Left colon (tissue), 2 donors: ENCODE measurements around the gene SELENOP. TPM values are rescaled to one million over a fixed set of nuclear protein-coding genes. Genes with fewer than 3 reads are reported as not detected.

Experiments
- ATAC-seq: fragments of 200-7000 bp; cut with Tn5 transposase; one replicate; pipeline ENCODE4 v1.9.1; 2020; ENCODE audit warnings: mild to moderate bottlenecking, moderate library complexity
- DNase-seq, 2 donors: peaks; one replicate each; pipeline ENCODE4 v3.0.0-alpha.2; 2020
- intact Hi-C, 2 donors: fragments of 100-400 bp; cut with DNase I in 1 of 2; cut with micrococcal nuclease in 1 of 2; formaldehyde crosslinking; loops; one replicate each; pipeline versions ENCODE4 v1.11.2 to v1.14.0; 2022; cut with DNase I, micrococcal nuclease
- total RNA-seq, 2 donors: library from RNA; stranded (reverse); fragmentation: NEBNext Ultra II Directional; extraction: Animal tissue kit (Norgen Biotek cat#: 25700); gene quantifications; one replicate each; pipeline ENCODE4 v1.2.1, GENCODE V29; 2021
- donor health status: DM: no; HTN: no; CAD: no.
- donor health status: DM: yes; HTN: yes; CAD: no.

Gene SELENOP
- total RNA-seq, 2 donors from 2014 or later = 1,235 to 2,399 TPM

DNA sequence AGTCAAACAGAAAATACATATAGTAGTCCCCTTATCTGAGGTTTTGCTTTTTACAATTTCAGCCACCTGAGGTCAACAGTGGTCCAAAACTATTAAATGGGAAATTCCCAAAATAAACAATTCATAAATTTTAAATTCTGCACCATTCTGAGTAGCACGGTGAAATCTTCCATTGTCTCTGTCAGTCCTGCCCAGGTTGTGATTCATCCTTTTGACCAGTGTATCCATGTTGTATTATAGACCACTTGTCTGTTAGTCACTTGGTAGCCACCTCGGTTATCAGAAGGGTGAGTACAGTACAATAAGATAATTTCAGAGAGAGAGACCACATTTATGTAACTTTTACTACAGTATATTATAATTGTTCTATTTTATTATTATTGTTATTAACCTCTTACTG, 52.2 kb downstream of the SELENOP start:
- ATAC-seq = no peak
- intact Hi-C loops = no loop called here

DNA sequence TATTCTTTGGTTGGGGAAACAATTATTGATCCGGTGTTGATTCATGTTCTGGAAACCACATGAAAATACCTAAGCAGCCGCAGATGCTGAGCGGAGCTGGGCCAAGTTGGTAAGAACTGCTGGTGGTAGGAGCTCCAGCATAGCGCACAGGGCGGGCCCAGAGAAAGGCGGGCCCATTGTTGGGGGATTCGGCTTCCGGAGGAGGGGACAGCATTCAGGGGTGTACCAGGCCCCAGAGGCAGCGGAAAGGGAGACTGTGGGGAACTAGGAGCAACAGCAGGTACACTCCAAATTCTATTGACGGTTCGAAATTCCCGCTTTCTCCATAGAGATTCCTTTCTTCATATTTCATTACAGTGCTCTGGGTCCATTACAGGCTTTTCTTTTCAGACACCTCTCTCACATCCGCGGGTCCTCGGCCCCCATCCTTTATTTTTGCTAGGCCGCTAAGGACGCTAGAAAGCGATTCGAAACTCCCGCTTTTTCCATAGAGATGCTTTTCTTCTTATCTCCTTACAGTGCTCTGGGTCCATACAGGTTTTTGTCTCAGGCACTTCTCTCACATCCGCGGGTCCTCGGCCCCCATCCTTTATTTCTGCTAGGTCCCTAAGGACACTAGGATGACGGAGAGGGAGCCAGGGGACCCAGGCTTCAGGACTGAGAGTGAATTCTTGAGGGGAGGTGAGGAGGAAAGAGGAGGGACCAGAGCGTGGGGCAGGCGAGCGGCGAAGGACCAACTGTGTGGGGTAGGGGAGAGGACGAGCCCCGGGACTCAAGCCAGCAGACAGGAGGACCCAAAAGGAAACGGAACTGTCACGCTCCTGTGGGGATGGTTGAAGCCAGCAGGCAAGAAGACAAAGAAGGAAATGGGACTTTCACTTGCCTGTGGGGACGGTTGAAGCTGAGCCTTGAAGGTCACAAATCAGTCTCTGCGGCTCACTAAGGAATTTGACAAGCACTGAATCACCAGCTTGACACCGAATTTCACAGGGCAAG, 54.8 kb downstream of the SELENOP start, which contains the start of gene CCDC152:
CCDC152 (plus strand) TSS at position 213 of the 996 bp plus-strand sequence. CDS start 2,304 bp downstream, outside the sequence.
- intact Hi-C loops = no loop called here
- no peak for DNase-seq
- ATAC-seq = no peak

More for the DNA sequence above, 52.2 kb downstream of the SELENOP start:
- no peak for DNase-seq

DNA sequence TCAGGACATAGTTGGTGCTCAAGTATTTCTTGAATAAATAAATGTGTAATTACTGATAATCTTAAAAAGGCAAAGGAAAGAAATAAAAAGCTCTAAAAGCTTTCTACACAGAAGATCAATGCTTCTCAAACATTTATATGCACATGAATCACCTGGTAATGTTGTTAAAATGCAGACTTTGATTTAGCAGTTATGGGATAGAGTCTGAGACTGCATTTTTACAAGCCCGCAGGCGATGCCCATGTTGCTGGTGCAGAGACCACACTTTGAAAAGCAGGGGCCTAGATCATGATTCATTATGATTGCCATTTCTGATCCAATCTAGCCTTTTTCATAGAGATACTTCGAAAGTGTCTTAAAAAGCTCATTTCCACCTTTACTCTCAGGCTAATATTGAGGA, 58.6 kb downstream of the SELENOP start:
- DNase-seq (no peak), ATAC-seq (no peak)
- intact Hi-C loops = no loop called here

DNA sequence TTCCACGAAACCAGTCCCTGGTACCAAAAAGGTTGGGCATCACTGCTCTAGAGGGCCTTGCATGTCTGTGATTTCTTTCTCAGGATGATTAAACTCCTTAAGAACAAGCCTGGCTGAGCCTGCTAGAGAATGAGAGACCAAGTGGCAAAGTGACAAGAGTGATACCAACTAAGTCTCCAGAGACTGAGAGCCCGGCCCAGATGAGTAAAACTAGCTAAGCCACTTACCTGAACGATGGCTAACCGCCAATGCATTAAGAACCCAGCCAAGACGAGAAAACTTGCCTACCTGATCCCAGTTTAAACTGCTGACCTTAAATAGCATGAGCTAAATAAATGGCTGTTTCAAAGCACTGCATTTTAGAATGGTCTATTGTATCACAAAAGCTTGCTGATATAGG, 60.6 kb downstream of the SELENOP start:
- DNase-seq = no peak
- intact Hi-C loops = no loop called here
- ATAC-seq = no peak

- intact Hi-C loops = no loop called here
- DNase-seq (no peak), ATAC-seq (no peak)
These were observed 61.2 kb downstream of the SELENOP start for GRCh38 chr5:42750507-42750906.

Other genes with a start within 250 kb of the SELENOP start
- under 1 TPM; 0.09 to 0.70 TPM for gene CCDC152, start 55.1 kb downstream of the SELENOP start, total RNA-seq
- 1 to 10 TPM; 1.0 to 1.3 TPM for gene ANXA2R, start 228.4 kb upstream of the SELENOP start, total RNA-seq